Pons (tissue), 1 donor: ENCODE data around the gene HYI.
"Not testable (repeated sequence)": the region's sequence is repeated elsewhere in the genome, so short reads cannot be mapped to it uniquely, and the experiment has no call there.

Experiments used
- DNase-seq: peaks from one replicate; pipeline ENCODE4 v3.0.0-alpha.2; 2016; ENCODE audit warnings: low spot score

Gene HYI

GRCh38 chr1:43427524-43427923, 26.2 kb downstream of the HYI start:
- DNase-seq: no peak

- no peak for DNase-seq
Measured at GRCh38 chr1:43426221-43426620, 27.5 kb downstream of the HYI start.

GRCh38 chr1:43425045-43425444, 28.7 kb downstream of the HYI start:
- DNase-seq: no peak

GRCh38 chr1:43423672-43424550, 29.8 kb downstream of the HYI start:
- no peak for DNase-seq

- DNase-seq: no peak
Measured at GRCh38 chr1:43422995-43423671, 30.6 kb downstream of the HYI start.

- no peak for DNase-seq
Measured at GRCh38 chr1:43421976-43422750, 31.6 kb downstream of the HYI start.

- DNase-seq: no peak
Measured at GRCh38 chr1:43421396-43421795, 32.3 kb downstream of the HYI start.

- DNase-seq: no peak
Measured at GRCh38 chr1:43420874-43421273, 32.9 kb downstream of the HYI start.

GRCh38 chr1:43419627-43420425, 33.9 kb downstream of the HYI start:
- no peak for DNase-seq

- no peak for DNase-seq
Measured at GRCh38 chr1:43418858-43419257, 34.9 kb downstream of the HYI start.

- DNase-seq: no peak
Measured at GRCh38 chr1:43415901-43416300, 37.8 kb downstream of the HYI start.

- peak; percentile 58 for DNase-seq
Measured at GRCh38 chr1:43414634-43415223, 39.0 kb downstream of the HYI start.

GRCh38 chr1:43413426-43413825, 40.3 kb downstream of the HYI start:
- DNase-seq: not testable (repeated sequence)

GRCh38 chr1:43410571-43410970, 43.2 kb downstream of the HYI start:
- no peak for DNase-seq

GRCh38 chr1:43405876-43406234, 47.9 kb downstream of the HYI start:
- DNase-seq: no peak

- DNase-seq: no peak
Measured at GRCh38 chr1:43405219-43405875, 48.4 kb downstream of the HYI start.

GRCh38 chr1:43404353-43404752, 49.4 kb downstream of the HYI start:
- no peak for DNase-seq

GRCh38 chr1:43402089-43402865, 51.5 kb downstream of the HYI start:
- DNase-seq: no peak
